ENCODE data around the gene UVSSA. TPM values are rescaled to one million over a fixed set of nuclear protein-coding genes. Genes with fewer than 3 reads are reported as not detected.

The UVSSA gene
- total RNA-seq, 1 donor from 2014 or later, result 33.9 TPM

DNA sequence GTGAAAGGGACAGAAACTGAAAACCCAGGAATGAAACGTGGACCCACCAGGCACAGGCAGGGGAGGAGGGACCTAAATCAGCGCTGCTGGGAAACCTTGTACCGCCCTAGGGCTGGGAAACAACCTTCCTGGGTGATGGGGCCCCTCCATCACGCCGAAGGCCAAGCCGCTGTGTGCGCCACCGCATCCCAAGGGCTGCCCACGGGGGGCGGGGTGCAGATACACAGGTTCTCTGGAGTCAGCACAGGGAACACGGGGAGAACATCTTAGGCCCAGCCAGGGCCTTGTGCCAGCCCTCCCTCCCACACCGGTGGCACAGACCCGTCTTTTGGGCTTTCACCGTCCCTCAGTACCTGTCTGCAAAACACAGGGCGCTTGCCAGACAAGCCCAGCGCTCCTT is 13.0 kb downstream of the UVSSA start:
- H3K36me3 Mint-ChIP-seq (ENCODE audit: unreplicated experiment), result no peaks in the 10 kb centered on the region
- H3K27me3 Mint-ChIP-seq (ENCODE audit: unreplicated experiment), result no peaks in the 10 kb centered on the region
- DNase-seq, result no peak
- H3K4me3 Mint-ChIP-seq (ENCODE audit: unreplicated experiment), result no peak overlapping the region
- no peak overlapping the region for H3K27ac Mint-ChIP-seq (ENCODE audit: unreplicated experiment)
- peaks cover 4% of the 10 kb centered on the region for H3K9me3 Mint-ChIP-seq (ENCODE audit: unreplicated experiment)
- peaks cover 21% of the 10 kb centered on the region for H3K4me1 Mint-ChIP-seq (ENCODE audit: low read depth, unreplicated experiment)
- TF ChIP-seq, protein P1, sequence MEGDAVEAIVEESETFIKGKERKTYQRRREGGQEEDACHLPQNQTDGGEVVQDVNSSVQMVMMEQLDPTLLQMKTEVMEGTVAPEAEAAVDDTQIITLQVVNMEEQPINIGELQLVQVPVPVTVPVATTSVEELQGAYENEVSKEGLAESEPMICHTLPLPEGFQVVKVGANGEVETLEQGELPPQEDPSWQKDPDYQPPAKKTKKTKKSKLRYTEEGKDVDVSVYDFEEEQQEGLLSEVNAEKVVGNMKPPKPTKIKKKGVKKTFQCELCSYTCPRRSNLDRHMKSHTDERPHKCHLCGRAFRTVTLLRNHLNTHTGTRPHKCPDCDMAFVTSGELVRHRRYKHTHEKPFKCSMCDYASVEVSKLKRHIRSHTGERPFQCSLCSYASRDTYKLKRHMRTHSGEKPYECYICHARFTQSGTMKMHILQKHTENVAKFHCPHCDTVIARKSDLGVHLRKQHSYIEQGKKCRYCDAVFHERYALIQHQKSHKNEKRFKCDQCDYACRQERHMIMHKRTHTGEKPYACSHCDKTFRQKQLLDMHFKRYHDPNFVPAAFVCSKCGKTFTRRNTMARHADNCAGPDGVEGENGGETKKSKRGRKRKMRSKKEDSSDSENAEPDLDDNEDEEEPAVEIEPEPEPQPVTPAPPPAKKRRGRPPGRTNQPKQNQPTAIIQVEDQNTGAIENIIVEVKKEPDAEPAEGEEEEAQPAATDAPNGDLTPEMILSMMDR (IDR thresholded peaks at IDR 0.05; ENCODE audit: partially characterized antibody, unreplicated experiment), result no peak

DNA sequence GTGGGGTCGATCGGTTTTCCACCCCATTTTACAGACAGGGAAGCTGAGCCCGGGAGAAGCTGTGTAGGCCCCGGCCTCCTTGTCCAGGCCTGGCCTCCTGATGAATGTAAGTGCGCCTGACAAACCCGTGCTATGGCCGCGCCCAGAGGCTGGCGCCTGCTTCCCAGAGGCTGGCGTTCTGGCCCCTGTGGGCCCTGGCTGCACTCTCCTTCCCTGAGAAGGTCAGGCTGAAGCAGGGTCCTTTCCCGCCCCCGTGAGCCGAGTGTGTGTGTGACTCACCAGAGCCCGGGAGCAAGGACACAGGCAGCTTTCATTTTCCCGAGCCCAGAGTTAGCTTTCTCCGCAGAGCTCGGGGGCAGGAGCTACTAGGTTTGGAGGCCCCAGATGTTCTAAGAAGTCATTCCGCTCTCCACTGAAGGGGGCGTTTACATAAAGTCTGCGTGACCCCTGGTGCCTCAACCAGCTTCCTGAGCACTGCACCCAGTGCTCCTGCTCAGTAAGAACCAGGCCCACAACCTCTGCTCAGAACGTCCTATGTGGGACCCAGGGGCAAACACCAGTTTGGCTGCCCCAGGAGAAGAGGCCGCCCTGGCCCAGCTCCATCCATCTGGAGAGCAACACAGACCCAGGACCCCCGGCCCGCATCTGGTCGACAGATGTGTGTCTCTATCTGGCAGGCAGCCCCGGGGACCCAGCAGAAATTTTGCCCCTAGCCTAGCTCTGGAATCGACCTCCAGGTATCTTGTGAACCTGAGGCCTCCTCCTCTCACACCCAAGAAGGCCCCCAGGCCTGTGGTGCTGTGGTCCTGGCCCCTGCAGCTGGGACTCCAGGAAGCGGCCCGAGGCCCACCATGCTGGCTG is 13.6 kb downstream of the UVSSA start:
- Mint-ChIP-seq H3K9me3 (ENCODE audit: unreplicated experiment) (peaks cover 4% of the 10 kb centered on the region), H3K36me3 (ENCODE audit: unreplicated experiment) (no peaks in the 10 kb centered on the region), H3K4me1 (ENCODE audit: low read depth, unreplicated experiment) (peaks cover 21% of the 10 kb centered on the region), H3K27ac (ENCODE audit: unreplicated experiment) (no peak overlapping the region), H3K27me3 (ENCODE audit: unreplicated experiment) (no peaks in the 10 kb centered on the region), H3K4me3 (ENCODE audit: unreplicated experiment) (no peak overlapping the region)
- DNase-seq, result no peak
- TF ChIP-seq, protein P1 (IDR thresholded peaks at IDR 0.05; ENCODE audit: partially characterized antibody, unreplicated experiment), result no peak

DNA sequence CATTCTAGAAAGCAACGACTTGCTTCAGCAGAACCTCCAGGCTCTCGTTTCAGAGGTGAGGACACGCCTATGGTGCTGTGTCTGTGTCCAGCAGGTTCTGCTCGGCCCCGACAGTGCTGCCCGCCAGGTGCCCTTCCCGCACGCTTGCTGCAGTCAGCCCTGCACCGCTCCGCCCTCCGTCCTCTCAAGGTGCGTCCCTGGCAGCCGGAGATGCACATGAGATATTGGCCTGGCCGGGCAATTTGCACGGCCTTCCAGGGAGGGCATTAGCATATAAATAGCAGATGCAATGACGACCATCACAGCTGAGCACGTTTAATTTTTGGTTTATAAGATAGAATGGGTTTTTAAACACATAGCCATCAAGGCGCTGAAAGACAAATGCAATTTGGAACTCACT is 14.4 kb downstream of the UVSSA start:
- Mint-ChIP-seq H3K4me1 (ENCODE audit: low read depth, unreplicated experiment) (peaks cover 19% of the 10 kb centered on the region), H3K36me3 (ENCODE audit: unreplicated experiment) (no peaks in the 10 kb centered on the region), H3K4me3 (ENCODE audit: unreplicated experiment) (no peak overlapping the region), H3K27ac (ENCODE audit: unreplicated experiment) (no peak overlapping the region), H3K27me3 (ENCODE audit: unreplicated experiment) (no peaks in the 10 kb centered on the region), H3K9me3 (ENCODE audit: unreplicated experiment) (peaks cover 4% of the 10 kb centered on the region)
- no peak for DNase-seq
- TF ChIP-seq, protein P1 (IDR thresholded peaks at IDR 0.05; ENCODE audit: partially characterized antibody, unreplicated experiment), result no peak

DNA sequence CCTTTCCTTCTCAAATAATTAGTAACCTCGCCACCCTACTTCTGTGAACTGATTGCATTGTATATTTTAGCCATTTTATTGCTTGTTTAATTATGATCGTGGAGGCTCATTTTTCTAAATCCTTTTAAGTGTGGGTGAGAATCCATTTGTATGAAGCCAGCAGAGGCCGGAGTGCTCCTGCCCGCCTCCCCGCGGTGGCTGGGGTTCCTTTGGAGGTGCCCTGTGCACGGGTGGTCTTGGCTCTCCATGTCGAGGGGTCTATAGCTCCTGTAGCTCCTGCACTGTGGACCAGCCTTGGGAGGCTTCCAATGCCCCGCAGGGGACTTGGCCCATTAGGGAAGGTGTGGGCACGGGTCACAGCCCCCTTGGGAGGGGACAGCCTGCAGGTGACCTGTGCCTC is 15.0 kb downstream of the UVSSA start:
- Mint-ChIP-seq H3K4me3 (ENCODE audit: unreplicated experiment) (no peak overlapping the region), H3K9me3 (ENCODE audit: unreplicated experiment) (peaks cover 4% of the 10 kb centered on the region)
- TF ChIP-seq, protein P1 (IDR thresholded peaks at IDR 0.05; ENCODE audit: partially characterized antibody, unreplicated experiment), result no peak

DNA sequence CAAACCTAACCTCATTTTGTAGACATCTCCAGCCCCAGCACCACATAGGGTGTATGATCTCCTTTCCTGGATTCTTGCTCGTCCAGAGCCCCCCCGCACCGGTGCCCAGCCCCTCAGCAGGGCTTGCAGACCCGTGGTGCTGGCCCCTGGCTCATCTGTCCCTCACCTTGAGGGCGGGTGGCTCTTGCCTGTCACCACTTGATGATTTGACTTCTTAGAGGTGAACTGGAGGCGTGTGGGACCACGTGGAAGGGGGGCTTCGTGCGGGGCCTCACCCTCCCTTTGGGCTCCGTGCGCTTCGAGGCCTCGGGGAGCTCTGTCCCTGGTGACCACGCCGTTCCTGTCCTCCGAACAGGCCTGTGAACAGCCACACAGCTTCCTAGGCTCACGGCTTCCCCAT is 15.5 kb downstream of the UVSSA start:
- H3K36me3 Mint-ChIP-seq (ENCODE audit: unreplicated experiment), result no peaks in the 10 kb centered on the region
- TF ChIP-seq, protein P1 (IDR thresholded peaks at IDR 0.05; ENCODE audit: partially characterized antibody, unreplicated experiment), result no peak
- DNase-seq, result no peak
- no peak overlapping the region for H3K4me3 Mint-ChIP-seq (ENCODE audit: unreplicated experiment)
- H3K9me3 Mint-ChIP-seq (ENCODE audit: unreplicated experiment), result peaks cover 4% of the 10 kb centered on the region
- H3K27me3 Mint-ChIP-seq (ENCODE audit: unreplicated experiment), result no peaks in the 10 kb centered on the region
- H3K27ac Mint-ChIP-seq (ENCODE audit: unreplicated experiment), result no peak overlapping the region
- H3K4me1 Mint-ChIP-seq (ENCODE audit: low read depth, unreplicated experiment), result peaks cover 21% of the 10 kb centered on the region

More for the DNA sequence above, 15.0 kb downstream of the UVSSA start:
- Mint-ChIP-seq H3K27me3 (ENCODE audit: unreplicated experiment) (no peaks in the 10 kb centered on the region), H3K27ac (ENCODE audit: unreplicated experiment) (no peak overlapping the region), H3K4me1 (ENCODE audit: low read depth, unreplicated experiment) (peaks cover 19% of the 10 kb centered on the region), H3K36me3 (ENCODE audit: unreplicated experiment) (no peaks in the 10 kb centered on the region)
- DNase-seq, result no peak

Data from glutamatergic neuron (in vitro differentiated cells).